TTC549 (cell line): ENCODE measurements around the gene PODN.

Experiments
- FAIRE-seq: peaks from 2 replicates; lab custom pipeline; 2012; peaks lifted over from hg19 to GRCh38; lab: Jason Lieb, UNC

PODN gene

GRCh38 chr1:53050310-53050709 is 11.7 kb upstream of the PODN start:
- no peak for FAIRE-seq

GRCh38 chr1:53051676-53052075 is 10.3 kb upstream of the PODN start:
- FAIRE-seq: no peak

DNA sequence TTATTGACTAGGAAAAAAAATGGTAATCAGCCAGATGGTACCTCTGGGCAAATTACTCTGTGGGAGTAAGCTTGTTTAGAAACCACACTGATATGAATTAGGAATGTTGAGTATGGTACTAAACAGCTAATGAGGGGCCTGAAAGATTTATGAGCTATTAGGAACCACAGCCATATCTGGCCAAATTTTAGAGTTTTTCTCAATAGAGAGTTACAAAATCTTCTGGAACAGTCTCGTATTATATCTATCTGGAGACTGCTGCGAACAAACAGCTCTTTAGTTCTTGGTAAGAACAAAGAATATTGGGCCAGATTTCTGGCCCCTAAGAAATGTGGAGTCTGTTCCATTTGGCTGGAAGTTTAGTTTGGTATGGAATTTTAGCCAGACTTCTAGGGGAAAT is 4.9 kb upstream of the PODN start:
- FAIRE-seq: no peak

DNA sequence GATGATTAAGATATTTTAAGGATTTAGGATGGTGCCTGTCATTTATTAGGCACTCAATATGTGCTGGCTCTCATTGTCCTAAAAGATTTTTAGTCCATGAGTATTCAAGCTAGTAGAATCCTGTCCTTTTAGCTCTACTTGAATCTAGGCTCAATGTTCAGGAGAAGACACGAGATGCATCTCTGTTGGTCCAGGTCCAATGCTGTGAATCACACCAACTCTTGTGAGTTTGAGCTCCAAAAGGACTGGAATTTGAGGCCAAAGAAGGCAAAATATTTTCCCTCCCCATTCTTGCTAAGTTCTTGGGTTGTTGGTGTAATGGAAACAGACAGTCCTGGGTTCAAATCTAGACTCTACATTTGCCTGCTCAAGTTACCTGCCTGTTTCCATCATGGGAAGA is 1.4 kb upstream of the PODN start:
- no peak for FAIRE-seq

- no peak for FAIRE-seq
Measured at GRCh38 chr1:53061123-53061858, 722 bp upstream of the PODN start.

- no peak for FAIRE-seq
Measured at GRCh38 chr1:53062708-53063591, 937 bp downstream of the PODN start.

GRCh38 chr1:53063744-53064515 is 1.9 kb downstream of the PODN start:
- no peak for FAIRE-seq

GRCh38 chr1:53065391-53065790 is 3.4 kb downstream of the PODN start:
- no peak for FAIRE-seq

GRCh38 chr1:53066488-53066887 is 4.5 kb downstream of the PODN start:
- FAIRE-seq: no peak

DNA sequence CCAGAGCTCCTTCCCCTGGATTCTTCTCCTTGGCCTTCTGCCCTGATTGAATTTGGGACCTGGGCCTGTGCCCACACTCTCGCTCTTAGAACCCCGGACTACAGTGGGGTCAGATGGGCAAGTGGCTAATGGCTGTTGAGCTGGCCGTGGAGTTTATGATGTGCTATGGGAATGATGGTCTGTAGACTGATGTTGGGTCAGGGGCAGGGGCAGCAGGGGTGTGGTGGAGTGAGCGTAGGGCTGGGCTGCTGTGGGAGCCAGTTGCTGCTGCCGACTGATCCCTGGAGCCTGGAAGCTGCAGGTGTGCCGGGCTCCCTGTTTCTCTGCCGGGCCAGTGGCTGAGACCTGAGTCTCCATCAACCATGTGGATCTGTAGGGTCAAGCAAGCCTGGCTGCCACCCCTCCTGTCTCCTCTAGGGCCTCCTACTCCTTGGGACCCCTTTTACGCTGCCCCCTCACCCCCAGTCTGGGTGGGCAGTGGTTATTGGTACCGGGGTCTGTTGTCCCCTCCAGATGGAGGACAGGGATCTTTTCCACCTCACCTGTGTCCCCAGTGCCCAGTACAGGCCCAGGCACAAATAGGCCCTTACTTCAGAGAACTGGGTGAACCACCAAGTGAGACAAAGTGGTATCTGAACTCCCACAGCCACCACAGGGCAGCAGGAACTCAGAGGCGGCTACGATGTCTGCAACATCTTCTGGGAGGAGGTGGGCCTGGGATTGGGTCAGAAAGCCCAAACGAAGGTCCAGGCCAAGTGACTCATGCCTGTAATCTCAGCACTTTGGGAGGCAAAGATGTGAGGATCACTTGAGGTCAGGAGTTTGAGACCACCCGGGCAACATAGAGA is 5.1 kb downstream of the PODN start:
- FAIRE-seq: no peak

GRCh38 chr1:53067886-53068285 is 5.9 kb downstream of the PODN start:
- FAIRE-seq: no peak

DNA sequence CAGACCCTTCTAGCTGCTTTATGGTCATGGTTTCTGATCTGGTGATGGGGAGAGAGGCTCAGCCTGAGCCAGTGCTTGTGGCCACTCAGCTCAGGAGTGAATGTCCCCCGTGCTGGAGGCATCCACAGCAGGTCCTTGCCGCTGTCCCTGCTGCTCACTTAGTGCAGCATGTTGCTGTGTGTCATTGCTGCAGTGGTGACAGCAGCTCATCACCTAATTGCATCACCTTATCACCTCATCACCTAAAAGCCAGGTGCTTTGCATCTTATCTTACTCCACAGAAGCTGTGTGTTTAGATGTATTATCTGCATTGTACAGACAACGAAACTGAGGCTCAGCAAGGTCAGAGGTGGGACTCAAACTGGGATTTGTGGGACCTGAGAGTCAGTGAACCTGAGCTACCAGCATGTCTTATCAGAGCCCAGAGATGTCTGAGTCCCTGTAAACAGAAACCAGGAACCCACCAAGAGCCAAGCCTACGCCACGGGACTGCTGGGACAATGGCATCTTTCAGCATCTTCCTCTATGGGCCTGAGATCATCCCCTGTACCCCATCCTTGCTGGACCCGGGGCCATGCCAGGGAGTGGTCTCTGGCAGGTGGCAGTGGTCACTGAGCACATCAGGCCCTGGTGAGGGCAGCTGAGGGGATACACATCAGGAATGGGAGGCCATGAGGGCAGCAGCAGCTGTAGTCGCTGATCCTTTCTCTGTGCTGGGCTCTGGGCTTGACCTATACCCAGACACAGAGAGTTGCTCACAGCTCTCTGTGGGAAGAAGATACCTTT is 6.5 kb downstream of the PODN start:
- FAIRE-seq: no peak

GRCh38 chr1:53069265-53069662 is 7.3 kb downstream of the PODN start:
- FAIRE-seq: no peak

DNA sequence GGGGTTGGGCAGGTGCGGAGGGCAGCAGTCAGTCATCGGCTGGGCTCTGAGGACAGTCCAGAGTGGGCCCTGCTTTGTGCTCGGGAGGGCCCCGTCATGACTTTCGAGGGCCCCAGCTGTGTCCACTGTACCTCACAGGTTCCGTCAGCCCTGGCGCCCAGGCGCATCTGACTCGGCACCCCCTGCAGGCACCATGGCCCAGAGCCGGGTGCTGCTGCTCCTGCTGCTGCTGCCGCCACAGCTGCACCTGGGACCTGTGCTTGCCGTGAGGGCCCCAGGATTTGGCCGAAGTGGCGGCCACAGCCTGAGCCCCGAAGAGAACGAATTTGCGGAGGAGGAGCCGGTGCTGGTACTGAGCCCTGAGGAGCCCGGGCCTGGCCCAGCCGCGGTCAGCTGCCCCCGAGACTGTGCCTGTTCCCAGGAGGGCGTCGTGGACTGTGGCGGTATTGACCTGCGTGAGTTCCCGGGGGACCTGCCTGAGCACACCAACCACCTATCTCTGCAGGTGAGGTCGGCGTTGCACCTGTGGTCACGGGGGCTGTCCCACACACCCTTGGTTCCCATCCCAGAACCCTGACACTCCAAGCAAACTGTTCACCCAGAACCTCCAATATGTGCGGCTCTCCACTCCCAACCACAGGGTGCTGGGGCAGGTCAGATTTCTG is 7.8 kb downstream of the PODN start:
- no peak for FAIRE-seq

GRCh38 chr1:53070621-53071020 is 8.6 kb downstream of the PODN start:
- FAIRE-seq: no peak

GRCh38 chr1:53071167-53071865 is 9.3 kb downstream of the PODN start:
- no peak for FAIRE-seq

GRCh38 chr1:53071915-53072314 is 9.9 kb downstream of the PODN start:
- no peak for FAIRE-seq

- FAIRE-seq: no peak
Measured at GRCh38 chr1:53073287-53073686, 11.3 kb downstream of the PODN start.

- FAIRE-seq: no peak
Measured at GRCh38 chr1:53073868-53074311, 11.9 kb downstream of the PODN start.
